HEK293 (cell line): ENCODE data around the gene SUN5.

Experiments
- CTCF ChIA-PET: fragments of 350-600 bp; formaldehyde crosslinking; extraction: SDS; loops from one replicate; lab custom pipeline; 2021; ENCODE audit warnings: antibody characterized with exemption; lab: Yijun Ruan, JAX
- POLR2A ChIA-PET: fragments of 300-600 bp; formaldehyde crosslinking; extraction: SDS; loops from one replicate; lab custom pipeline; 2020; ENCODE audit warnings: antibody characterized with exemption, inconsistent platforms; lab: Yijun Ruan, JAX
- H3K27ac ChIP-seq: fragments of 200-500 bp; sonication (Bioruptor generic); 2 replicates; pipeline ENCODE4 v1.5.1; 2014; ENCODE audit warnings: low read depth, low read length, control low read depth, inconsistent platforms; ENCODE audit errors: extremely low read depth
- H3K36me3 ChIP-seq, 2 experiments: fragments of 200-500 bp in 1 of 2; sonication (Bioruptor generic) in 1 of 2; 1 replicate in 1 of 2; 2 replicates in 1 of 2; pipeline ENCODE4 v1.5.1; 2014 to 2017; ENCODE audit warnings: inconsistent platforms in 2 of 2, low read length in 2 of 2; ENCODE audit not compliant: control insufficient read depth in 2 of 2, insufficient read depth in 1 of 2
- H3K4me1 ChIP-seq: fragments of 200-500 bp; sonication (Bioruptor generic); 2 replicates; pipeline ENCODE4 v1.5.1; 2014; ENCODE audit warnings: mild to moderate bottlenecking, low read length, inconsistent platforms; ENCODE audit not compliant: control insufficient read depth, insufficient read depth
- H3K4me3 ChIP-seq: 2 replicates; pipeline ENCODE4 v1.5.1; 2011; ENCODE audit warnings: low read depth, mild to moderate bottlenecking, control low read depth, low read length, moderate library complexity
- H3K9me3 ChIP-seq: fragments of 200-500 bp; sonication (Bioruptor generic); 2 replicates; pipeline ENCODE4 v1.5.1; 2014; ENCODE audit warnings: low read depth, low read length, inconsistent platforms; ENCODE audit not compliant: control insufficient read depth, insufficient read depth
- BCL11A ChIP-seq: fragments of 450-650 bp; formaldehyde crosslinking; IDR thresholded peaks from 2 replicates; pipeline ENCODE4 v1.5.1; 2016; ENCODE audit warnings: low read depth, missing biosample characterization, missing genetic modification characterization
- BCL6B ChIP-seq: fragments of 450-650 bp; formaldehyde crosslinking; IDR thresholded peaks from 2 replicates; pipeline ENCODE4 v1.5.1; 2017; ENCODE audit warnings: missing biosample characterization, missing genetic modification characterization
- EGR2 ChIP-seq: fragments of 450-650 bp; formaldehyde crosslinking; IDR thresholded peaks from 2 replicates; pipeline ENCODE4 v1.5.1; 2016; ENCODE audit warnings: low read depth, missing biosample characterization, missing genetic modification characterization
- HOXA7 ChIP-seq: sonication (generic); formaldehyde crosslinking; IDR thresholded peaks from 2 replicates; pipeline ENCODE4 v1.8.1; 2022; ENCODE audit warnings: missing genetic modification reagents, borderline replicate concordance
- KLF1 ChIP-seq: fragments of 450-650 bp; formaldehyde crosslinking; IDR thresholded peaks from 2 replicates; pipeline ENCODE4 v1.5.1; 2016; ENCODE audit warnings: missing biosample characterization, missing genetic modification characterization
- OVOL3 ChIP-seq: fragments of 450-650 bp; formaldehyde crosslinking; IDR thresholded peaks from 2 replicates; pipeline ENCODE4 v1.5.1; 2016; ENCODE audit warnings: missing biosample characterization, missing genetic modification characterization
- REPIN1 ChIP-seq: fragments of 450-650 bp; formaldehyde crosslinking; IDR thresholded peaks from 2 replicates; pipeline ENCODE4 v1.5.1; 2017; ENCODE audit warnings: missing biosample characterization, missing genetic modification characterization, low read depth
- YY2 ChIP-seq: fragments of 450-650 bp; formaldehyde crosslinking; IDR thresholded peaks from 2 replicates; pipeline ENCODE4 v1.5.1; 2016; ENCODE audit warnings: missing biosample characterization, missing genetic modification characterization
- ZBTB17 ChIP-seq: fragments of 450-650 bp; formaldehyde crosslinking; IDR thresholded peaks from 2 replicates; pipeline ENCODE4 v1.5.1; 2016; ENCODE audit warnings: missing biosample characterization, missing genetic modification characterization
- ZBTB20 ChIP-seq: fragments of 450-650 bp; formaldehyde crosslinking; IDR thresholded peaks from 2 replicates; pipeline ENCODE4 v1.5.1; 2016; ENCODE audit warnings: missing biosample characterization, missing genetic modification characterization
- ZFHX2 ChIP-seq: fragments of 450-650 bp; formaldehyde crosslinking; conservative IDR thresholded peaks from 2 replicates; pipeline ENCODE4 v1.5.1; 2016; ENCODE audit warnings: missing biosample characterization, missing genetic modification characterization
- ZNF157 ChIP-seq: fragments of 450-650 bp; formaldehyde crosslinking; IDR thresholded peaks from 2 replicates; pipeline ENCODE4 v1.5.1; 2016; ENCODE audit warnings: missing biosample characterization, missing genetic modification characterization
- ZNF266 ChIP-seq: fragments of 450-650 bp; formaldehyde crosslinking; IDR thresholded peaks from 2 replicates; pipeline ENCODE4 v1.5.1; 2016; ENCODE audit warnings: missing biosample characterization, missing genetic modification characterization, low read depth
- ZNF292 ChIP-seq: fragments of 450-650 bp; formaldehyde crosslinking; IDR thresholded peaks from 2 replicates; pipeline ENCODE4 v1.5.1; 2016; ENCODE audit warnings: low read depth, missing biosample characterization, missing genetic modification characterization, borderline replicate concordance
- ZNF311 ChIP-seq: fragments of 450-650 bp; formaldehyde crosslinking; IDR thresholded peaks from 2 replicates; pipeline ENCODE4 v1.5.1; 2017; ENCODE audit warnings: missing biosample characterization, missing genetic modification characterization, borderline replicate concordance
- ZNF324 ChIP-seq: fragments of 450-650 bp; formaldehyde crosslinking; IDR thresholded peaks from 2 replicates; pipeline ENCODE4 v1.5.1; 2016; ENCODE audit warnings: missing biosample characterization, missing genetic modification characterization
- ZNF366 ChIP-seq: fragments of 450-650 bp; formaldehyde crosslinking; conservative IDR thresholded peaks from 2 replicates; pipeline ENCODE4 v1.5.1; 2016; ENCODE audit warnings: missing biosample characterization, missing genetic modification characterization
- ZNF404 ChIP-seq: fragments of 450-650 bp; formaldehyde crosslinking; IDR thresholded peaks from 2 replicates; pipeline ENCODE4 v1.5.1; 2017; ENCODE audit warnings: missing biosample characterization, missing genetic modification characterization
- ZNF473 ChIP-seq: fragments of 450-650 bp; formaldehyde crosslinking; IDR thresholded peaks from 2 replicates; pipeline ENCODE4 v1.5.1; 2017; ENCODE audit warnings: missing biosample characterization, missing genetic modification characterization
- ZNF548 ChIP-seq: fragments of 450-650 bp; formaldehyde crosslinking; IDR thresholded peaks from 2 replicates; pipeline ENCODE4 v1.5.1; 2016; ENCODE audit warnings: missing biosample characterization, missing genetic modification characterization
- ZNF549 ChIP-seq: fragments of 450-650 bp; IDR thresholded peaks from 2 replicates; pipeline ENCODE4 v1.5.1; 2018; ENCODE audit warnings: missing biosample characterization, missing genetic modification characterization, mild to moderate bottlenecking, inconsistent platforms, moderate library complexity
- ZNF561 ChIP-seq: fragments of 450-650 bp; IDR thresholded peaks from 2 replicates; pipeline ENCODE4 v1.5.1; 2018; ENCODE audit warnings: missing biosample characterization, missing genetic modification characterization, borderline replicate concordance
- ZNF600 ChIP-seq: fragments of 450-650 bp; formaldehyde crosslinking; IDR thresholded peaks from 2 replicates; pipeline ENCODE4 v1.5.1; 2016; ENCODE audit warnings: missing biosample characterization, missing genetic modification characterization
- ZNF785 ChIP-seq: fragments of 450-650 bp; formaldehyde crosslinking; IDR thresholded peaks from 2 replicates; pipeline ENCODE4 v1.5.1; 2016; ENCODE audit warnings: missing biosample characterization, missing genetic modification characterization
- TF ChIP-seq, protein P1 (sequence below): fragments of 450-650 bp; formaldehyde crosslinking; IDR thresholded peaks from 2 replicates; pipeline ENCODE4 v1.5.1; 2016; ENCODE audit warnings: missing biosample characterization, missing genetic modification characterization
- TF ChIP-seq, protein P2 (sequence below): fragments of 450-650 bp; formaldehyde crosslinking; IDR thresholded peaks from 2 replicates; pipeline ENCODE4 v1.5.1; 2016; ENCODE audit warnings: missing biosample characterization, missing genetic modification characterization

The SUN5 gene

GRCh38 chr20:33038243-33038642 is 34.0 kb upstream of the SUN5 start:
- POLR2A ChIA-PET, result no interaction called here
- Histone ChIP-seq H3K27ac (no peak overlapping the region), H3K36me3 (no peaks in the 10 kb centered on the region)
- peak; percentile 85 for TF ChIP-seq EGR2 (tag by site-specific recombination)
- no peak for TF ChIP-seq ZNF549
- peak; percentile 47 for TF ChIP-seq ZFHX2 (tag by site-specific recombination)
- TF ChIP-seq ZNF561, result no peak
- no peak for TF ChIP-seq ZNF548 (tag by site-specific recombination)
- no peak for TF ChIP-seq REPIN1 (tag by site-specific recombination)
- TF ChIP-seq, protein P1, sequence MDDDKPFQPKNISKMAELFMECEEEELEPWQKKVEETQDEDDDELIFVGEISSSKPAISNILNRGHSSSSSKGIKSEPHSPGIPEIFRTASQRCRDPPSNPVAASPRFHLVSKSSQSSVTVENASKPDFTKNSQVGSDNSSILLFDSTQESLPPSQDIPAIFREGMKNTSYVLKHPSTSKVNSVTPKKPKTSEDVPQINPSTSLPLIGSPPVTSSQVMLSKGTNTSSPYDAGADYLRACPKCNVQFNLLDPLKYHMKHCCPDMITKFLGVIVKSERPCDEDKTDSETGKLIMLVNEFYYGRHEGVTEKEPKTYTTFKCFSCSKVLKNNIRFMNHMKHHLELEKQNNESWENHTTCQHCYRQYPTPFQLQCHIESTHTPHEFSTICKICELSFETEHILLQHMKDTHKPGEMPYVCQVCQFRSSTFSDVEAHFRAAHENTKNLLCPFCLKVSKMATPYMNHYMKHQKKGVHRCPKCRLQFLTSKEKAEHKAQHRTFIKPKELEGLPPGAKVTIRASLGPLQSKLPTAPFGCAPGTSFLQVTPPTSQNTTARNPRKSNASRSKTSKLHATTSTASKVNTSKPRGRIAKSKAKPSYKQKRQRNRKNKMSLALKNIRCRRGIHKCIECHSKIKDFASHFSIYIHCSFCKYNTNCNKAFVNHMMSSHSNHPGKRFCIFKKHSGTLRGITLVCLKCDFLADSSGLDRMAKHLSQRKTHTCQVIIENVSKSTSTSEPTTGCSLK (tag by site-specific recombination), result no peak
- TF ChIP-seq ZNF366 (tag by site-specific recombination), result peak; percentile 71
- no peak for TF ChIP-seq ZNF600 (tag by site-specific recombination)
- TF ChIP-seq, protein P2, sequence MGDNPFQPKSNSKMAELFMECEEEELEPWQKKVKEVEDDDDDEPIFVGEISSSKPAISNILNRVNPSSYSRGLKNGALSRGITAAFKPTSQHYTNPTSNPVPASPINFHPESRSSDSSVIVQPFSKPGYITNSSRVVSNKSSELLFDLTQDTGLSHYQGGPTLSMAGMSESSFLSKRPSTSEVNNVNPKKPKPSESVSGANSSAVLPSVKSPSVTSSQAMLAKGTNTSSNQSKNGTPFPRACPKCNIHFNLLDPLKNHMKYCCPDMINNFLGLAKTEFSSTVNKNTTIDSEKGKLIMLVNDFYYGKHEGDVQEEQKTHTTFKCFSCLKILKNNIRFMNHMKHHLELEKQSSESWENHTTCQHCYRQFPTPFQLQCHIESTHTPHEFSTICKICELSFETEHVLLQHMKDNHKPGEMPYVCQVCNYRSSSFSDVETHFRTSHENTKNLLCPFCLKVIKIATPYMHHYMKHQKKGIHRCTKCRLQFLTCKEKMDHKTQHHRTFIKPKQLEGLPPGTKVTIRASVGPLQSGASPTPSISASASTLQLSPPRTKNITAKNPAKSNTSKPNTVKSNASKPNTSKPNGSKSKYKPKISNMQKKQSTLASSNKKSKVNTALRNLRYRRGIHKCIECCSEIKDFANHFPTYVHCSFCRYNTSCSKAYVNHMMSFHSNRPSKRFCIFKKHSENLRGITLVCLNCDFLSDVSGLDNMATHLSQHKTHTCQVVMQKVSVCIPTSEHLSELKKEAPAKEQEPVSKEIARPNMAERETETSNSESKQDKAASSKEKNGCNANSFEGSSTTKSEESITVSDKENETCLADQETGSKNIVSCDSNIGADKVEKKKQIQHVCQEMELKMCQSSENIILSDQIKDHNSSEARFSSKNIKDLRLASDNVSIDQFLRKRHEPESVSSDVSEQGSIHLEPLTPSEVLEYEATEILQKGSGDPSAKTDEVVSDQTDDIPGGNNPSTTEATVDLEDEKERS, result no peak
- no peak for TF ChIP-seq OVOL3 (tag by site-specific recombination)
- TF ChIP-seq YY2, result no peak
- no peak for TF ChIP-seq KLF1
- TF ChIP-seq ZBTB17 (tag by site-specific recombination), result peak; percentile 66; the same call in 1 of the 2 replicates
- peak; percentile 9; the same call in 1 of the 2 replicates for TF ChIP-seq ZNF311
- no peak for TF ChIP-seq BCL6B (tag by site-specific recombination)
- TF ChIP-seq, all 188 proteins: peak for 5
- no peaks in the 10 kb centered on the region for H3K4me1 ChIP-seq
- no peaks in the 10 kb centered on the region for H3K9me3 ChIP-seq
- H3K4me3 ChIP-seq, result no peak overlapping the region
- CTCF ChIA-PET, result no interaction called here

DNA sequence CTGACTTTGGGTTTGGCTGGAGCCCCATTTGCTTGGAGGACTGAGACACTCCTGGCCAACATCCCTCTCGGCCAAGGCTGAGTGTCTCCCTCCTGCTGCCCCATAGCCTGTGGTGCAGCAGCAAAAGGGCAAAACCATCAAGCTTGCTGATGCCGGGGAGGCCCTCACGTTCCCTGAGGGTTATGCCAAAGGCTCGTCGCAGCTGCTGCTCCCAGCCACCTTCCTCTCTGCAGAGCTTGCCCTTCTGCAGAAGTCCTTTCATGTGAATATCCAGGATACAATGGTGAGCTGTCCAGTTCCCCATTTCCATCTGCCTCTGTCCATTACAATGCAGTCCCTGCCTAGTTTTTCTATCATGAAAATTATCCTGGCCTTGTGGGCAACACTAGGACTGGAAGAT is 33.2 kb upstream of the SUN5 start:
- Histone ChIP-seq H3K36me3 (no peaks in the 10 kb centered on the region), H3K9me3 (no peaks in the 10 kb centered on the region), H3K27ac (no peak overlapping the region), H3K4me3 (no peak overlapping the region), H3K4me1 (no peaks in the 10 kb centered on the region)
- ChIA-PET POLR2A (no interaction called here), CTCF (no interaction called here)
- TF ChIP-seq ZNF785 (tag by site-specific recombination) (no peak), ZNF549 (no peak), ZNF157 (no peak), ZNF292 (tag by site-specific recombination) (no peak), ZNF473 (tag by site-specific recombination) (no peak), ZNF404 (tag by site-specific recombination) (no peak), ZNF266 (tag by site-specific recombination) (no peak), ZBTB20 (no peak), ZNF324 (tag by site-specific recombination) (no peak), BCL11A (tag by site-specific recombination) (no peak), HOXA7 (CRISPR knock-in tag) (no peak)
- TF ChIP-seq, protein P1 (tag by site-specific recombination), result no peak
